HG02798 (cell line): ENCODE results near the gene DCUN1D1.

Experiments used
- ATAC-seq: cut with Tn5 transposase; IDR thresholded peaks from one replicate; pipeline ENCODE4 v1.9.1; 2021; ENCODE audit warnings: mild to moderate bottlenecking; ENCODE audit not compliant: unreplicated experiment, poor library complexity

DCUN1D1 gene

DNA sequence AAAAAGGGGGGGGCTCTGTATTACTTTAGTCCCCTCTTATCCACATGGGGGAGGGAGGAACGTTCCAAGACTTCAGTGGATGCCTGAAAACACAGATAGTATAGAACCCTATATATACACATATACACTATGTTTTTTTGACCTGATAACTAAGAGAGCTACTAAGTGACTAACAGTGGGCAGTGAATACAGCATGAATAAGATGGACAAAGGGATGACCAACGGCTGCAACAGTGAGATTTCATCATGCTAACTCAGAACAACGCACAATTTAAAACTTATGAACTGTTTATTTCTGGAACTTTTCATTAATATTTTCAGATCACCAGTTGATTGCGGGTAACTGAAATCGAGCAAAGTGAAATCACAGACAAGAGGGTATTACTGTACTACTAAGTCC lies 7.3 kb downstream of the DCUN1D1 start:
- no peak for ATAC-seq

- ATAC-seq = no peak
These were observed 8.0 kb downstream of the DCUN1D1 start for GRCh38 chr3:182972387-182972786.

- ATAC-seq = peak; percentile 46
These were observed 8.7 kb downstream of the DCUN1D1 start for GRCh38 chr3:182971637-182972036.

DNA sequence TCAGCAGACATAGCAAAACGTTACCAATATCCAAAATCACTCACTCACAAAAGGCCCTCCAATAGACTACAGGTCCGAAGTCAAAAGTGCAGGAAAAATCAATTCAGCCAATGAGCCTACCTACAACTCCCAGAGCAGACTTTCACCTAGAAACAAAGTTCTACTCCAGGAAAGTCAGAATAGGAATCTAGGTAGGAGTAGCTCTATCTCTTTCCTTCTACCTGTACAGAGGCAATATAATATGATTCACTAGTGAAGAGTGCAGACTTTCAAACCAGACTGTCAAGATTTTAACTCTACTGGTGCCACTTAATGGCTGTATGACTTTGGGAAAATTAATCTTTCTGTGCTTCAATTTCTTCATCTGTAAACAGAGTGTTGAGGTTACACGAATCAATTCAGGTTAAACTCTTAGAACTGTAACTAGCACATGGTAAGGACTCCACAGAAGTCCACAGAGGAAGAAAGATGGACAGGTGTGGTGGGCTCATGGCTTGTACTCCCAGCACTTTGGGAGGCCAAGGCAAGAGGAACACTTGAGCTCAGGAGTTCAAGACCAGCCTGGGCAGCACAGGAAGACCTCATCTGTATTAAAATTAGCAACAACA lies 9.4 kb downstream of the DCUN1D1 start:
- ATAC-seq = no peak

DNA sequence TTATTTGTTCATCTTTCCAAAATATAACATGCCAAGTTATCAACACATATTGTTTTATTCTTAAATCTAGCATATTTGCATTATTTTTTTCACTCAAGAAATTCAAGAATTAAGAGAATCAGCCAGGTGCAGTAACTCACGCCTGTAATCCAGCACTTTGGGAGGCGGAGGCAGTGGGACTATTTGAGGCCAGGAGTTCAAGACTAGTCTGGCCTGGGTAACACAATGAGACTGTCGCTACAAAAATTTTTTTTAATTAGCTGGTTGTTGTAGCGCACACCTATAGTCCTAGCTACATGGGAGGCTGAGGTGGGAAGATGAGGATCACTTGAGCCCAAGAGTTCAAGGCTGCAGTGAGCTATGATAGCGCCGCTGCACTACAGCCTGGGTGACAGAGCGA lies 10.5 kb downstream of the DCUN1D1 start:
- ATAC-seq = no peak

DNA sequence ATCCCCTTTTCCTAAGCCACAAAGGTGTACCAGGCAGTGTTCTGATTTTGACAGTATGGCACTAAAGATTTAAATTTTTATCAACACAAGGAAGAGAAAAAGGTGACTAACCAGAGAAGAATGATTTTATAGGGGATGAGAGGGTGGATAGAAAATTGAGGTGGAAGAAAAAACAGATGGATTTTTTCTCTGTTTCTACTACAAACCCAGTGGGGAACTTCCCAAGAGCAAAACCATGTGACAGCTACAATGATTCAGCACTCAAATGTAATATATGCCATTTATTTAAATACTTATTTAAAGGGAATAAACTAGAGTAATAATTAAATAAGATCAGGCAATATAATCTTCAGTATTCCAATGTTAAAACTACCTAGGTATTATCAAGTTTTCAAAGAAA lies 11.1 kb downstream of the DCUN1D1 start:
- no peak for ATAC-seq

DNA sequence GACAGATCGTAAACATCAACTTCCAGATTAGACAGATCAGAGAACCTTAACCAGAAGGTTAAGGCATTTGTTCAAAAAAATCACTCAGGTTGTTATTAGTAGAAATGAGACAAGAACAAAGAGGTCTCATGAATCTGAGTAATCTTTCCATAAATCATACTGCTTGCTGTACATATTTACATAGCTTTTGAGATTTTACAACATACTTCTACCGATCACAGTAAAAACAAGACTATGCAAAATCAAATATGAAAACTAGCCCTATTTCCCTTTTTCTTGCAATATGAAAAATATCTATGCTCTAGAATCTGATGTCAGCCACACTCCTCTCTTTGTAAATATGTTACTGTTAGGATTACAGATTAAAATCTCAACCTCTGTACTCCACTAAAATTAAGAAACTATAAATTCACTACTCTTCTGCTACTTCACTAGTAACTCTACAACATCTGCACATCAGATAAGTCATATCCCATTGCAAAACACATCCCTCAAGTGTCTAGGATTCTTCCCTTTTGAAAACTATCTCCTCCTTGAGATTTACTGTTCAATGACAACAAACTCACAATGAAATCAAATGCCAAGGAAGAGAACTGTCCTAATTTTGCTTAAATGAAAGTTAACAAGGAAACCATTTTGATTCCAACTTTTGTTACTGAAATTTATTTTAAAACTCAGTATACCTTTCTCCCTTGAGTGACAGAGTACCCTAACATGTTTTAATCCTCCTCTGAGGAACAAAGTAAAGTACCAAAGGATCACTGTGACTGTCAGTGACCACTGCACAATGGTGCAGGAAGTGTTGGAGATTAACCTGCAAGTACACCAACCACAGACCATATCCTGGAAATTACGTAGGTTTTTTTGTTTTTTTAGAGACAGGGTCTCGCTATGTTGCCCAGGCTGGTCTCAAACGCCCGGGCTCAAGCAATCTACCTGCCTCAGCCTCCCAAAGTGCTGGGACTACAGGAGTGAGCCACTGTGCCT lies 12.8 kb downstream of the DCUN1D1 start:
- peak; percentile 66 for ATAC-seq

DNA sequence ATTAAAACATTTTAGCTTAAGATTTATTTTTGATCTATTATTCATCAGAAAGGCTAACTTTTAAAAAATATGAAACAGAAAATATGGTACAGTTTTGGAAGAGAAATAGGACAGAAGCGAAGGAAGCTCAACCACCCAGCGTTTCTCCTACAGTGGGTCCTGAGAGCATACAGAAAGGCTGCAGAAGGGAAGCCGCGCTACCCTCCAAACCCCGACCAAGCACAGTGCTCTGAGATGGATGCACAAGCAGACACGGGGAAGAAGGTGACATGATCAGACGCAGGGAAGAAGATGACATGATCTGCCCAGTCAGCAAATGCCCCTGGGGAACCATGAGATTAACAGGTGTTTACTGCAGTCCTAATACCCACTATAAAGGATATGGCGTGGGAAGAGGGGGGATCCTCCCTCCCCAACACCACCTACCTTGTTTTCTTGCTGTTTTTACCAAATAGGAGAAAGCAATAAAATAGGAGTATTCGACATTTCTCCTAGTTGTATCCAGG lies 14.4 kb downstream of the DCUN1D1 start:
- ATAC-seq = no peak

DNA sequence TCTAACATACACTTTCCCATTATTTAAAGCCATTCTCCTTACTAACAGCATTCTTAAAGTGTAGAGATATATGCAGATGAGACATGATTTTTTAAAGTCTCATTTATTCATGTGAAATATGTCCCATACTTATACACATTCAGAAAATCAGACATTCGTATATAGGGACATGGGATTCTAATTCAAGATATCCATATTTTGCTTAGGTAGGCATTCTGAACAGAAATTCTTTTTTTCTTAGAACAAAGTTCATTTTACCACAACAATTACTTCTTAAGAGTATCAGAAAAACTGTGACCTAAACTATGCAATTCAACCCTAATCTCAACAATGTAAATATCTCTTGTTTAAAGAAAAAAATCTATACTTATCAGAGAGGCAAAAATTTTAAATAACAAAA lies 16.2 kb downstream of the DCUN1D1 start:
- ATAC-seq = no peak

- no peak for ATAC-seq
These were observed 18.2 kb downstream of the DCUN1D1 start for GRCh38 chr3:182962166-182962565.

DNA sequence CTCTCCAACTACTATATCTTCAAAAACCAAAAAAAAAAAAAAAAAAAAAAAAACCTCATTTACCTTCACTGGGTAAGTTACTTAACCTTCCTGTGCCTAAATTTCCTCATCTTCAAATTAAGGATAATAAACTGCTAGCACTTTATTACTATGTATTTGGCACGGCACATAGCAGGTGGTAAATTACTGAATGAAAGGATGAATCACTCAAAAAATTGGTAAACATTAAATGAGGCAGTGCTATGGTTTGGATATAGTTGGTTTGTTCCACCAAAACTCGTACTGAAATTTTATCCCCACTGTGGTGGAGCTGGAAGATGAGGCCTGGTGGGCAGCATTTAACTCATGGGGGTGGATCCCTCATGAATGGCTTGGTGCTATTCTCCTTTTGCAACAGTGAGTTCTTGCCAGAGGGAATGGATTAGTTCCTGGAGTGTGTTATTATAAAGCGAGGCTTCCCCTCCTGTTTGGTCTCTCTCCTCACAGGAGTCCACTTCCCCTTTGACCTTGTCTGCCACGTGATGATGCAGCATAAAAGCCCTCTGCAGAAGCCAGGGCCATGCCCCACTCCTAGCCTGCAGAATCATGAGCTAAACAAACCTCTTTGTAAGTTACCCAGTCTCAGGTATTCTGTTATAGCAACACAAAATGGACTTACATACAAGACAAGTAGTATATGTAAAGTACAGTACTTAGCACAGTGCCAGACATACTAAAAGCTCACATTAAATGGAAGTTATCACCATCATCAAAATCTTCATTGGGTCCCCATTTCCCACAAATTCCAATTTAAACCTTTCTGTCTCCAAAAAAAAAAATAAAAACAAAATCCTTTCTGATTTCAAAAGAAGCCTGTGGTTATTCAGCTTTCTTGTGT lies 20.6 kb downstream of the DCUN1D1 start:
- ATAC-seq = no peak

DNA sequence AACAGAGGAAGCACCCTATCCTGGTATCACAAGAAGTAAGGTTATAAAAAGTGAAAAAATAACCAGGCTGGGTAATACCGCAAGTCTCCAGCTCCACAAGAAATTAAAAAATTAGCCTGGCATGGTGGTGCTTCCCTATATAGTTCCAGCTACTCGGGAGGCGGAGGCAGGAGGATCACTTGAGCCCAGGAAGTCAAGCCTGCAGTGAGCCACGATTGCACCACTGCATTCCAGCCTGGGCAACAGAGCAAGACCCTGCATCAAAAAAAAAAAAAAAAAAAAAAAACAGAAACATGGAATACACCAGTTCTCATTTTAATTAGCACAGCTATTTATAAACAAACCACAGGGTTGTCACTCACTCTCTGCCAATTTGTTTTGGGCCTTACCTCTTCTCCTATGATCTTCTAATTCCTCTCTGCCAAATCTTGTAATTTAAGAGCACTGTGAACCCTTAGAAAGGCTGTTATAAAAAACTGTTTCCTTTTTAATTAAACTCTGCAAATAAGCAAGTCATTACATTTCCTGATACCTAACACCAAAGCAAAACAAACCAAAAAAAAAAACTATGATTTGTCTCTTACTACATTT lies 22.6 kb downstream of the DCUN1D1 start:
- ATAC-seq = no peak

- ATAC-seq = no peak
These were observed 23.1 kb downstream of the DCUN1D1 start for GRCh38 chr3:182957226-182957625.

DNA sequence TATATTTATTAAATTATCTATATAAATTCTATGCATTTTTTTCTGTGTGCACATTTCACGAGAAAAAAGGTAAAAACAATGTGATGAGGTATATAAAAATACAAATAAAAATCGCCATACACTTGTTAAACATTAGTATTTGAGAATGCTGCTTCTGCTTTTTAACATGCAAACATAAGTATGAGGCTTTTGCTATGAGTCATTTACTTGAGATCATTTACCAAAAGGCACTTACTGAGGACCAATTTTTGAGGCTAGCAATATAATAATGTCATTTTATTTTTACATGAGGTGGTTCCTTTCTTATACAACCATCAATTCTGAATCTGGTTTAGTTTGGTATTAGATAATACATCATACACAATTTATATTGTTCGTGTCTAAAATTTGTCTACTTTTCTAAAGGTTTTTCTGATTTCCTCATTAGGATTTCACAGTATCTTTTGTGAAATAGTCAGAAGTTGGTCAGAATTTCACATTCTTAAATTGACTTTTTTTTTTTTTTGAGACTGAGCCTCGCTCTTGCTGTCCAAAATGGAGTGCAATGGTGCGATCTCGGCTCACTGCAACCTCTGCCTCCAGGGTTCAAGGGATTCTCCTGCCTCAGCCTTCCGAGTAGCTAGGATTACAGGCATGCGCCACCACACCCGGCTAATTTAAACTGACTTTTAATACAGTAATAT lies 25.6 kb downstream of the DCUN1D1 start:
- peak; percentile 88 for ATAC-seq

DNA sequence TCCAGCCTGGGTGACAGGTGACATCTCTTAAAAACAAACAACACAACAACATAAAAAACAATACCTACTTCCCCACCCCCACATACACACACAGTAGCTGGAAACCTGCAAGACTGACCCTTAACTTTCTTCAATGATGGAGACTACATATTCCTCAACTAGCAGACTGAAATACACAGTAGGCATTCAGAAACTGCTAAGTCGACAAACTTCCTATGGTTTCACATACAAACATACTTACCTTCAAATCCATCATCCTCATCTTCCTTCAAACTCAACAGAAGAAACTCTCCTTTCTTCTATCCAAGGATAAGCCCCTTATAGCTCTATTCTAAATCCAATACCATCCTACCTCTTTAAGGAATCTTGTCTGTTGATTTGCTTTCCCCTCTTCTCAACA lies 30.6 kb downstream of the DCUN1D1 start:
- ATAC-seq = no peak

DNA sequence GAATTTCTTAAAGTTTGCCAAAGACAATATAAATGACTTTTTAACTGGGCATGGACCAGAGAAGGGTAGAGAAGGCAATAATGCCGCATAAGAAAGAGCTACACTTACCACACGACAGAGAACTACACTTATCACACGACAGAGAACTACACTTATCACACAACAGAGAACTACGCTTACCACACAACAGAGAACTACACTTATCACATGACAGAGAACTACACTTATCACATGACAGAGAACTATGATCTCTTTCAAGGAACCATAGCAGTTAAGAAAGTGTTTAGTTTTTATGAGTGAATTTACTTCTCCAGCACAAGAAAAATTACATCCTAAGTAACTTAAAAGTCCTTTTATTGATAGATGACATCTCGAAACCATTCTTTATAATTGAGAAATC lies 32.0 kb downstream of the DCUN1D1 start:
- ATAC-seq = no peak

GRCh38 chr3:182947888-182948287 lies 32.5 kb downstream of the DCUN1D1 start:
- ATAC-seq = no peak

GRCh38 chr3:182941719-182942118 lies 38.6 kb downstream of the DCUN1D1 start:
- no peak for ATAC-seq

DNA sequence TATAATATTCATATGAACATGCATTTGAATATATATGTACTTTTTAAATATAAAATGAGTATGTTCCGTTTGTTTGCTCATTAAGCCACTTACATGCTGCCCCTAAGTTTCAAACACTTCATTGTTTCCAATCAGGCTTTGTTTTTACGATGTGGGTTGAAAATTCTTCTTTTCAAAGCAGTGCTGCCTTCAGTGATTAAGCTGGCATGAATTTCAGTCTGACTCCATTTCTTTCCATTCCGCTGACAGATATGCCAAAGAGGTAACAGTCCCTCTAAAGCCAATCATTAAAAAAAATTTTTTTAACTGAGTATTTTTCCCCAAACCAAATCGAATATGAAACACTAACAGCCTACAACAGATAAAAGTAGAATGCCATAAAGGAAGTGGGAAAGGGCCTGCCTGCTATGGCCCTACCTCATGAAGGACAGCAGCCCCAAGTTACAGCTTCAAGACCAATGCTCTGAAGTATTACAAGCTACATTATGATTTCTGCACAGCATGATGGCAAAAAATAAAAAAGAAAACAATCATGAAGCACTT lies 40.0 kb downstream of the DCUN1D1 start:
- no peak for ATAC-seq
